ENCODE data around the gene CCDC157.

GRCh38 chr22:30422481-30423300 is 65.9 kb downstream of the CCDC157 start:
- TF ChIP-seq EZH2phosphoT487 (IDR thresholded peaks at IDR 0.05; ENCODE audit: borderline replicate concordance) (no peak), CTCF (conservative IDR thresholded peaks at IDR 0.05; ENCODE audit: low read length) (no peak)

Measured in Loucy (cell line).